ENCODE measurements around the gene MYO1D.

DNA sequence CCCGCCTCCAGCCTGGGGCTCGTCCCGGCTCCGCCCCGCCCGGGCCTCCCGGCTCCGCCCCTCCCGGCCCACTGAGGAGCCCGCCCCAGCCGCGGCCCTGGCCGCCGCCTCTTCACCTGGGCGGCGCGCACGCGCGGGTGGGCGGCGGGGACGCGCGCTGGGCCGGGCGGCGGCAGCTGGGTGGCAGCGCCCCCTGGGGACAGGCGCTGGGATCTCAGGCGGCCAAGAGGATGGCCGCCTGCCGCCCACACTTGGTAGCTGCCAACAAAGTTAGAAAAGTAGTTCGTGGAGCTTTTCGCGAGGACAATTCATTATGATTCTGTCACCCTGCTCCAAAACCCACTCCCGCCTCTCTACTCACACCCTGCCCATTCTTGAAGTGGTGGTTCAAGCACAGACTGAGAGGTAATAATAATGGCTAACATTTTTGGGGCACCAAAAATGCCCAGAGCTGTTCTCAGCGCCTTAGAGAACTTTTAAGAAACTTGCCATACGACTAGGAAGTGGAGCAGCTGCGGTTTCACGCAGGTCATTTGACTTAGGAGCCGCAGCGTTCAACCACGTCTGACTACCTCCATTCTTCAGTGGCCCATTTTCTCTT is 340 bp upstream of the MYO1D start:
- TF ChIP-seq TAF1 (IDR thresholded peaks at IDR 0.05; ENCODE audit: low read depth), result no peak
- no peak for TF ChIP-seq CEBPB (IDR thresholded peaks at IDR 0.05)
- TF ChIP-seq RAD21 (IDR thresholded peaks at IDR 0.05; ENCODE audit: low read depth), result peak; percentile 59; the same call in 1 of the 2 replicates
- no peak for TF ChIP-seq NFIC (IDR thresholded peaks at IDR 0.05)
- TF ChIP-seq, protein P1, sequence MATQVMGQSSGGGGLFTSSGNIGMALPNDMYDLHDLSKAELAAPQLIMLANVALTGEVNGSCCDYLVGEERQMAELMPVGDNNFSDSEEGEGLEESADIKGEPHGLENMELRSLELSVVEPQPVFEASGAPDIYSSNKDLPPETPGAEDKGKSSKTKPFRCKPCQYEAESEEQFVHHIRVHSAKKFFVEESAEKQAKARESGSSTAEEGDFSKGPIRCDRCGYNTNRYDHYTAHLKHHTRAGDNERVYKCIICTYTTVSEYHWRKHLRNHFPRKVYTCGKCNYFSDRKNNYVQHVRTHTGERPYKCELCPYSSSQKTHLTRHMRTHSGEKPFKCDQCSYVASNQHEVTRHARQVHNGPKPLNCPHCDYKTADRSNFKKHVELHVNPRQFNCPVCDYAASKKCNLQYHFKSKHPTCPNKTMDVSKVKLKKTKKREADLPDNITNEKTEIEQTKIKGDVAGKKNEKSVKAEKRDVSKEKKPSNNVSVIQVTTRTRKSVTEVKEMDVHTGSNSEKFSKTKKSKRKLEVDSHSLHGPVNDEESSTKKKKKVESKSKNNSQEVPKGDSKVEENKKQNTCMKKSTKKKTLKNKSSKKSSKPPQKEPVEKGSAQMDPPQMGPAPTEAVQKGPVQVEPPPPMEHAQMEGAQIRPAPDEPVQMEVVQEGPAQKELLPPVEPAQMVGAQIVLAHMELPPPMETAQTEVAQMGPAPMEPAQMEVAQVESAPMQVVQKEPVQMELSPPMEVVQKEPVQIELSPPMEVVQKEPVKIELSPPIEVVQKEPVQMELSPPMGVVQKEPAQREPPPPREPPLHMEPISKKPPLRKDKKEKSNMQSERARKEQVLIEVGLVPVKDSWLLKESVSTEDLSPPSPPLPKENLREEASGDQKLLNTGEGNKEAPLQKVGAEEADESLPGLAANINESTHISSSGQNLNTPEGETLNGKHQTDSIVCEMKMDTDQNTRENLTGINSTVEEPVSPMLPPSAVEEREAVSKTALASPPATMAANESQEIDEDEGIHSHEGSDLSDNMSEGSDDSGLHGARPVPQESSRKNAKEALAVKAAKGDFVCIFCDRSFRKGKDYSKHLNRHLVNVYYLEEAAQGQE (IDR thresholded peaks at IDR 0.05; ENCODE audit: low read depth), result no peak
- TF ChIP-seq, protein P2, sequence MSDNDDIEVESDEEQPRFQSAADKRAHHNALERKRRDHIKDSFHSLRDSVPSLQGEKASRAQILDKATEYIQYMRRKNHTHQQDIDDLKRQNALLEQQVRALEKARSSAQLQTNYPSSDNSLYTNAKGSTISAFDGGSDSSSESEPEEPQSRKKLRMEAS (IDR thresholded peaks at IDR 0.05), result no peak
- no peak for TF ChIP-seq FOXM1 (IDR thresholded peaks at IDR 0.05; ENCODE audit: borderline replicate concordance, low read depth)

Data from Ishikawa (cell line).